GM12892 (cell line): Measurements from ENCODE around the gene IL36A.

Source experiments
- POLR2A ChIP-seq: IDR thresholded peaks from 2 replicates; pipeline ENCODE4 v1.6.1; 2011; ENCODE audit warnings: low read depth, low read length, control low read depth
- POLR2AphosphoS5 ChIP-seq: IDR thresholded peaks from 2 replicates; pipeline ENCODE4 v1.6.1; 2011; ENCODE audit warnings: low read depth, low read length, control low read depth
- TAF1 ChIP-seq: IDR thresholded peaks from 2 replicates; pipeline ENCODE4 v1.6.1; 2011; ENCODE audit warnings: low read depth, mild to moderate bottlenecking, control low read depth, low read length, borderline replicate concordance

DNA sequence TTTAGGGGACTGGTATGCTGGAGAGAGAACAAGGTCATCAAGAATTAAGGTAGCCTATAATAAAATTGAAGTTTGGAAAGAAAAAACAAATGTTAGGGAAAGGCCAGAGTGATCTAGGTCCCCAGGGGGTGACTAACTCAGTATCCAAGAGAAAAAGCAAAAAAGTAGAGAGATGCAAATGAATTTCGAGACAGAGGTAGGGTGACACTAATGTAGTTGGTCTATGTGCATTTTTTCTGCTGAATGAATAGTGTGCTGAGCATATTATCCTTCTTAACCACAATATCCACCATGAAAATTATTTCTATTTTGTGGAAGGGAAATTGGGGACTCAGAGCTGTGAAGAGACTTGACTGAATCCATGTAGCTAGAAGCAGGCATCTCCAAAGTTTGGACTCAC lies 9.8 kb downstream of the IL36A start:
- TF ChIP-seq POLR2A (no peak), TAF1 (no peak), POLR2AphosphoS5 (no peak)
